Measurements from ENCODE around the gene RET.

GRCh38 chr10:43058716-43059335 is 18.0 kb upstream of the RET start:
- TF ChIP-seq, protein P1, sequence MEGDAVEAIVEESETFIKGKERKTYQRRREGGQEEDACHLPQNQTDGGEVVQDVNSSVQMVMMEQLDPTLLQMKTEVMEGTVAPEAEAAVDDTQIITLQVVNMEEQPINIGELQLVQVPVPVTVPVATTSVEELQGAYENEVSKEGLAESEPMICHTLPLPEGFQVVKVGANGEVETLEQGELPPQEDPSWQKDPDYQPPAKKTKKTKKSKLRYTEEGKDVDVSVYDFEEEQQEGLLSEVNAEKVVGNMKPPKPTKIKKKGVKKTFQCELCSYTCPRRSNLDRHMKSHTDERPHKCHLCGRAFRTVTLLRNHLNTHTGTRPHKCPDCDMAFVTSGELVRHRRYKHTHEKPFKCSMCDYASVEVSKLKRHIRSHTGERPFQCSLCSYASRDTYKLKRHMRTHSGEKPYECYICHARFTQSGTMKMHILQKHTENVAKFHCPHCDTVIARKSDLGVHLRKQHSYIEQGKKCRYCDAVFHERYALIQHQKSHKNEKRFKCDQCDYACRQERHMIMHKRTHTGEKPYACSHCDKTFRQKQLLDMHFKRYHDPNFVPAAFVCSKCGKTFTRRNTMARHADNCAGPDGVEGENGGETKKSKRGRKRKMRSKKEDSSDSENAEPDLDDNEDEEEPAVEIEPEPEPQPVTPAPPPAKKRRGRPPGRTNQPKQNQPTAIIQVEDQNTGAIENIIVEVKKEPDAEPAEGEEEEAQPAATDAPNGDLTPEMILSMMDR (IDR thresholded peaks at IDR 0.05) = no peak
- TF ChIP-seq POLR2A (IDR thresholded peaks at IDR 0.05) = no peak

All from thyroid gland (tissue), 4 donors.